Trophoblast cell (in vitro differentiated cells and primary cell): ENCODE results near the gene PAK4.

Experiments used
- DNase-seq, 2 donors: peaks; one replicate each; pipeline ENCODE4 v3.0.0-alpha.2; 2016
- H2AFZ ChIP-seq: 2 replicates; pipeline ENCODE4 v1.6.1; 2013; ENCODE audit warnings: low read length, moderate library complexity, mild to moderate bottlenecking; ENCODE audit not compliant: insufficient read depth, poor library complexity
- H2AK5ac ChIP-seq: 2 replicates; pipeline ENCODE4 v1.6.1; 2013; ENCODE audit warnings: mild to moderate bottlenecking, low read length
- H2BK120ac ChIP-seq: 2 replicates; pipeline ENCODE4 v1.6.1; 2013; ENCODE audit warnings: low read length, mild to moderate bottlenecking, moderate library complexity; ENCODE audit not compliant: insufficient read depth, poor library complexity
- H2BK12ac ChIP-seq: 2 replicates; pipeline ENCODE4 v1.6.1; 2013; ENCODE audit warnings: mild to moderate bottlenecking, low read length, moderate library complexity
- H2BK5ac ChIP-seq: 2 replicates; pipeline ENCODE4 v1.6.1; 2013; ENCODE audit warnings: low read length, low read depth, moderate library complexity, mild to moderate bottlenecking; ENCODE audit not compliant: poor library complexity
- H3K14ac ChIP-seq: 2 replicates; pipeline ENCODE4 v1.6.1; 2013; ENCODE audit warnings: mild to moderate bottlenecking, low read length
- H3K18ac ChIP-seq: 2 replicates; pipeline ENCODE4 v1.6.1; 2013; ENCODE audit warnings: mild to moderate bottlenecking, low read length
- H3K23ac ChIP-seq: 2 replicates; pipeline ENCODE4 v1.6.1; 2013; ENCODE audit warnings: low read length
- H3K27ac ChIP-seq: 2 replicates; pipeline ENCODE4 v1.5.1; 2013; ENCODE audit warnings: low read depth, mild to moderate bottlenecking, inconsistent platforms, low read length, moderate library complexity
- H3K27me3 ChIP-seq: 2 replicates; pipeline ENCODE4 v1.6.1; 2013; ENCODE audit warnings: inconsistent platforms, mild to moderate bottlenecking, low read length, moderate library complexity; ENCODE audit not compliant: insufficient read depth
- H3K36me3 ChIP-seq, 2 experiments: 1 replicate in 1 of 2; 2 replicates in 1 of 2; pipeline ENCODE4 v1.6.1; 2013; ENCODE audit warnings: low read length in 2 of 2, mild to moderate bottlenecking in 2 of 2, moderate library complexity in 1 of 2; ENCODE audit not compliant: insufficient read depth in 2 of 2, control insufficient read depth in 1 of 2
- H3K4ac ChIP-seq: 2 replicates; pipeline ENCODE4 v1.6.1; 2013; ENCODE audit warnings: low read depth, mild to moderate bottlenecking, low read length, moderate library complexity
- H3K4me1 ChIP-seq, 2 experiments: 1 replicate in 1 of 2; 2 replicates in 1 of 2; pipeline ENCODE4 v1.6.1; 2013; ENCODE audit warnings: low read length in 2 of 2, mild to moderate bottlenecking in 2 of 2, moderate library complexity in 1 of 2; ENCODE audit not compliant: insufficient read depth in 2 of 2, control insufficient read depth in 1 of 2
- H3K4me2 ChIP-seq: 2 replicates; pipeline ENCODE4 v1.6.1; 2013; ENCODE audit warnings: inconsistent platforms, mild to moderate bottlenecking, low read length, moderate library complexity
- H3K4me3 ChIP-seq: 2 replicates; pipeline ENCODE4 v1.5.1; 2013; ENCODE audit warnings: mild to moderate bottlenecking, low read depth, low read length, inconsistent platforms
- H3K79me1 ChIP-seq: one replicate; pipeline ENCODE4 v1.6.1; 2013; ENCODE audit warnings: low read length
- H3K79me2 ChIP-seq: 2 replicates; pipeline ENCODE4 v1.6.1; 2013; ENCODE audit warnings: low read length, mild to moderate bottlenecking; ENCODE audit not compliant: control insufficient read depth, insufficient read depth, poor library complexity
- H3K9ac ChIP-seq: 2 replicates; pipeline ENCODE4 v1.6.1; 2013; ENCODE audit warnings: mild to moderate bottlenecking, low read length
- H3K9me3 ChIP-seq: 2 replicates; pipeline ENCODE4 v1.6.1; 2013; ENCODE audit warnings: low read depth, mild to moderate bottlenecking, control low read depth, inconsistent platforms, low read length; ENCODE audit not compliant: insufficient read depth
- H4K12ac ChIP-seq: 2 replicates; pipeline ENCODE4 v1.6.1; 2013; ENCODE audit warnings: low read depth, mild to moderate bottlenecking, low read length, moderate library complexity
- H4K8ac ChIP-seq: 2 replicates; pipeline ENCODE4 v1.6.1; 2013; ENCODE audit warnings: low read depth, mild to moderate bottlenecking, low read length, moderate library complexity
- H4K91ac ChIP-seq: one replicate; pipeline ENCODE4 v1.6.1; 2013; ENCODE audit warnings: low read depth, mild to moderate bottlenecking, low read length, moderate library complexity
- WGBS: extraction: QIAGEN DNeasy Blood & Tissue Kit; methylation state at CpG from one replicate; pipeline ENCODE4 v1.1.7; 2013; ENCODE audit warnings: missing lambda C conversion rate; ENCODE audit not compliant: insufficient read length, insufficient coverage; ENCODE audit errors: extremely low coverage; 5-methylcytosine and 5-hydroxymethylcytosine counted together

Gene PAK4

GRCh38 chr19:39084732-39085080 is 40.9 kb upstream of the PAK4 start:
- no peak overlapping the region for H3K27ac ChIP-seq
- H2AK5ac ChIP-seq: no peak overlapping the region
- H2AFZ ChIP-seq: no peak overlapping the region
- no peak overlapping the region for H3K23ac ChIP-seq
- no peak overlapping the region for H3K4me3 ChIP-seq
- H4K12ac ChIP-seq: no peak overlapping the region
- H3K27me3 ChIP-seq: peaks cover 27% of the 10 kb centered on the region
- H2BK120ac ChIP-seq: no peak overlapping the region
- H2BK5ac ChIP-seq: no peak overlapping the region
- DNase-seq: no peak
- no peak overlapping the region for H3K9ac ChIP-seq
- no peak overlapping the region for H3K18ac ChIP-seq
- H2BK12ac ChIP-seq: no peak overlapping the region
- H3K14ac ChIP-seq: no peak overlapping the region
- no peaks in the 10 kb centered on the region for H3K79me2 ChIP-seq
- H4K8ac ChIP-seq: no peak overlapping the region
- no CpG with 5 or more reads among the region's 7 CpGs for whole genome bisulfite sequencing
- H3K79me1 ChIP-seq: no peaks in the 10 kb centered on the region
- no peaks in the 10 kb centered on the region for H3K36me3 ChIP-seq
- peaks cover 5% of the 10 kb centered on the region for H3K9me3 ChIP-seq
- no peaks in the 10 kb centered on the region for H3K4me1 ChIP-seq
- no peak overlapping the region for H3K4ac ChIP-seq
- no peak overlapping the region for H3K4me2 ChIP-seq
- H4K91ac ChIP-seq: no peak overlapping the region

- H3K27me3 ChIP-seq: peaks cover 27% of the 10 kb centered on the region
- H4K91ac ChIP-seq: no peak overlapping the region
- H3K18ac ChIP-seq: no peak overlapping the region
- no peak for DNase-seq
- H3K36me3 ChIP-seq: no peaks in the 10 kb centered on the region
- peaks cover 5% of the 10 kb centered on the region for H3K9me3 ChIP-seq
- H3K4me1 ChIP-seq: no peaks in the 10 kb centered on the region
- no peak overlapping the region for H2AFZ ChIP-seq
- H3K4me2 ChIP-seq: no peak overlapping the region
- H4K8ac ChIP-seq: no peak overlapping the region
- H3K9ac ChIP-seq: no peak overlapping the region
- H2BK5ac ChIP-seq: no peak overlapping the region
- no peak overlapping the region for H3K4ac ChIP-seq
- H2BK120ac ChIP-seq: no peak overlapping the region
- no CpG with 5 or more reads among the region's 8 CpGs for WGBS
- no peak overlapping the region for H3K23ac ChIP-seq
- no peaks in the 10 kb centered on the region for H3K79me1 ChIP-seq
- H2AK5ac ChIP-seq: no peak overlapping the region
- no peaks in the 10 kb centered on the region for H3K79me2 ChIP-seq
- H4K12ac ChIP-seq: no peak overlapping the region
- H2BK12ac ChIP-seq: no peak overlapping the region
- no peak overlapping the region for H3K4me3 ChIP-seq
- no peak overlapping the region for H3K14ac ChIP-seq
- no peak overlapping the region for H3K27ac ChIP-seq
Observed at GRCh38 chr19:39085392-39085791, 40.2 kb upstream of the PAK4 start.

- no peak overlapping the region for H3K18ac ChIP-seq
- no peaks in the 10 kb centered on the region for H3K4me1 ChIP-seq
- H2BK5ac ChIP-seq: no peak overlapping the region
- peaks cover 5% of the 10 kb centered on the region for H3K9me3 ChIP-seq
- no peak overlapping the region for H3K9ac ChIP-seq
- no peak overlapping the region for H2BK120ac ChIP-seq
- no peak overlapping the region for H2AK5ac ChIP-seq
- no peaks in the 10 kb centered on the region for H3K79me1 ChIP-seq
- no peak overlapping the region for H3K23ac ChIP-seq
- no peaks in the 10 kb centered on the region for H3K36me3 ChIP-seq
- no peak overlapping the region for H4K91ac ChIP-seq
- no peak overlapping the region for H2AFZ ChIP-seq
- peaks cover 27% of the 10 kb centered on the region for H3K27me3 ChIP-seq
- H3K79me2 ChIP-seq: no peaks in the 10 kb centered on the region
- H3K4me2 ChIP-seq: no peak overlapping the region
- no peak overlapping the region for H3K27ac ChIP-seq
- H3K4ac ChIP-seq: no peak overlapping the region
- WGBS: no CpG with 5 or more reads among the region's 4 CpGs
- no peak overlapping the region for H3K4me3 ChIP-seq
- no peak overlapping the region for H4K12ac ChIP-seq
- H3K14ac ChIP-seq: no peak overlapping the region
- H2BK12ac ChIP-seq: no peak overlapping the region
- no peak for DNase-seq
- H4K8ac ChIP-seq: no peak overlapping the region
Observed at GRCh38 chr19:39086386-39086785, 39.2 kb upstream of the PAK4 start.

GRCh38 chr19:39087907-39088686 is 37.5 kb upstream of the PAK4 start:
- Histone ChIP-seq H2BK5ac (no peak overlapping the region), H3K27me3 (peaks cover 27% of the 10 kb centered on the region), H3K14ac (no peak overlapping the region), H3K27ac (no peak overlapping the region), H3K23ac (no peak overlapping the region), H3K4me3 (no peak overlapping the region), H3K4me2 (no peak overlapping the region), H3K9ac (no peak overlapping the region), H3K4me1 (no peaks in the 10 kb centered on the region), H4K91ac (no peak overlapping the region), H4K8ac (no peak overlapping the region), H3K79me1 (no peaks in the 10 kb centered on the region), H2AK5ac (no peak overlapping the region), H3K18ac (no peak overlapping the region), H3K79me2 (no peaks in the 10 kb centered on the region), H3K4ac (no peak overlapping the region), H3K36me3 (no peaks in the 10 kb centered on the region), H4K12ac (no peak overlapping the region), H2BK12ac (no peak overlapping the region), H3K9me3 (peaks cover 5% of the 10 kb centered on the region), H2BK120ac (no peak overlapping the region), H2AFZ (no peak overlapping the region)
- no CpG with 5 or more reads among the region's 8 CpGs for WGBS
- DNase-seq: no peak
